ENCODE measurements around the gene RANBP10.

DNA sequence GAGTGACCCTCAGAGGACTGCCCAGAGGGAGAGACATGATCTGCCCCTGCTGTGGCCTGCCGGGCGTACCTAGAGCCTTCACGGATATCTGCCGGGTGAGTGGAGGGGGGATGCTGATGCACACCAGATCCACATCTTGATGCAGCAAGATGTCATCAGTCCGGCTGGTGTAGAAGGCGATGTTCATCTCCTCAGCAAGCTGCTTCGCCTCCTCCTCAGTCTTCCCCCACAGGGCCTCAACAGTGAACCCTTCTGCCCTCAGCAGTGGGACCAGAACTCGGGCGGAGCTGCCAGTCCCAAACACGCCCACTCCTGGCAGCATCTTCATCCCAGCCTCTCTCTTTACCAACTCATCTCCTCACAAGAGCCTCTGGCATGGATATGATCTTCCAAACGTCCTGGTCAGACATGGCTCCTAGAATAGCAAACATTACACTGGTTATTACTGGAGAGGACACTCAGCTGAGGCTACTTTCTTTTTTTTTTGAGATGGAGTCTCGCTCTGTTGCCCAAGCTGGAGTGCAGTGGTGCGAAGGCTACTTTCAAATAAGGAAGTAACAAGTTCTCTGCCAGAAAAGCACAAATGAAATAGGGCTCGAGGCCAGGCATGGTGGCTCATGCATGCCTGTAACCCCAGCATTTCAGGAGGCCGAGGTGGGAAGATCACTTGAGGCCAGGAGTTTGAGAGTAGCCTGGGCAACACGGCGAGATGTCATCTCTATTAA, 120.8 kb downstream of the RANBP10 start:
- TF ChIP-seq POLR2A (IDR thresholded peaks at IDR 0.05) = no peak
- TF ChIP-seq, protein P1, sequence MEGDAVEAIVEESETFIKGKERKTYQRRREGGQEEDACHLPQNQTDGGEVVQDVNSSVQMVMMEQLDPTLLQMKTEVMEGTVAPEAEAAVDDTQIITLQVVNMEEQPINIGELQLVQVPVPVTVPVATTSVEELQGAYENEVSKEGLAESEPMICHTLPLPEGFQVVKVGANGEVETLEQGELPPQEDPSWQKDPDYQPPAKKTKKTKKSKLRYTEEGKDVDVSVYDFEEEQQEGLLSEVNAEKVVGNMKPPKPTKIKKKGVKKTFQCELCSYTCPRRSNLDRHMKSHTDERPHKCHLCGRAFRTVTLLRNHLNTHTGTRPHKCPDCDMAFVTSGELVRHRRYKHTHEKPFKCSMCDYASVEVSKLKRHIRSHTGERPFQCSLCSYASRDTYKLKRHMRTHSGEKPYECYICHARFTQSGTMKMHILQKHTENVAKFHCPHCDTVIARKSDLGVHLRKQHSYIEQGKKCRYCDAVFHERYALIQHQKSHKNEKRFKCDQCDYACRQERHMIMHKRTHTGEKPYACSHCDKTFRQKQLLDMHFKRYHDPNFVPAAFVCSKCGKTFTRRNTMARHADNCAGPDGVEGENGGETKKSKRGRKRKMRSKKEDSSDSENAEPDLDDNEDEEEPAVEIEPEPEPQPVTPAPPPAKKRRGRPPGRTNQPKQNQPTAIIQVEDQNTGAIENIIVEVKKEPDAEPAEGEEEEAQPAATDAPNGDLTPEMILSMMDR (IDR thresholded peaks at IDR 0.05) = no peak
